ENCODE measurements around the gene PPP2R2B. TPM values are rescaled to one million over a fixed set of nuclear protein-coding genes. Genes with fewer than 3 reads are reported as not detected.
"Not testable (repeated sequence)": the region's sequence is repeated elsewhere in the genome, so short reads cannot be mapped to it uniquely, and the experiment has no call there.

PPP2R2B gene
- total RNA-seq, 1 donor, result 5.4 TPM

GRCh38 chr5:146620031-146620668, 258.4 kb downstream of the PPP2R2B start:
- Histone ChIP-seq H3K27me3 (ENCODE audit: insufficient read depth, low read length) (no peaks in the 10 kb centered on the region), H3K4me1 (ENCODE audit: insufficient read depth, low read length) (no peaks in the 10 kb centered on the region), H3K4me3 (ENCODE audit: low read length) (no peak overlapping the region), H3K9me3 (ENCODE audit: low read depth, low read length) (no peaks in the 10 kb centered on the region)

- Histone ChIP-seq H3K4me1 (ENCODE audit: insufficient read depth, low read length) (no peaks in the 10 kb centered on the region), H3K27me3 (ENCODE audit: insufficient read depth, low read length) (no peaks in the 10 kb centered on the region), H3K9me3 (ENCODE audit: low read depth, low read length) (no peaks in the 10 kb centered on the region), H3K4me3 (ENCODE audit: low read length) (no peak overlapping the region)
These were observed 260.1 kb downstream of the PPP2R2B start for GRCh38 chr5:146618434-146618833.

GRCh38 chr5:146609731-146610130, 268.8 kb downstream of the PPP2R2B start:
- not testable (repeated sequence) for H3K4me3 ChIP-seq (ENCODE audit: low read length); H3K4me1 ChIP-seq (ENCODE audit: insufficient read depth, low read length); H3K27me3 ChIP-seq (ENCODE audit: insufficient read depth, low read length); H3K9me3 ChIP-seq (ENCODE audit: low read depth, low read length)

- Histone ChIP-seq H3K27me3 (ENCODE audit: insufficient read depth, low read length) (peaks cover 2% of the 10 kb centered on the region), H3K4me1 (ENCODE audit: insufficient read depth, low read length) (no peaks in the 10 kb centered on the region), H3K4me3 (ENCODE audit: low read length) (no peak overlapping the region), H3K9me3 (ENCODE audit: low read depth, low read length) (no peaks in the 10 kb centered on the region)
These were observed 270.8 kb downstream of the PPP2R2B start for GRCh38 chr5:146607659-146608332.

GRCh38 chr5:146606893-146607292, 271.7 kb downstream of the PPP2R2B start:
- Histone ChIP-seq H3K4me1 (ENCODE audit: insufficient read depth, low read length) (no peaks in the 10 kb centered on the region), H3K27me3 (ENCODE audit: insufficient read depth, low read length) (peaks cover 2% of the 10 kb centered on the region), H3K4me3 (ENCODE audit: low read length) (no peak overlapping the region), H3K9me3 (ENCODE audit: low read depth, low read length) (no peaks in the 10 kb centered on the region)

GRCh38 chr5:146600376-146600775, 278.2 kb downstream of the PPP2R2B start:
- H3K4me1 ChIP-seq (ENCODE audit: insufficient read depth, low read length), result no peaks in the 10 kb centered on the region
- no peak overlapping the region for H3K4me3 ChIP-seq (ENCODE audit: low read length)
- no peaks in the 10 kb centered on the region for H3K27me3 ChIP-seq (ENCODE audit: insufficient read depth, low read length)
- no peaks in the 10 kb centered on the region for H3K9me3 ChIP-seq (ENCODE audit: low read depth, low read length)

GRCh38 chr5:146599261-146599660, 279.3 kb downstream of the PPP2R2B start:
- H3K4me1 ChIP-seq (ENCODE audit: insufficient read depth, low read length), result no peaks in the 10 kb centered on the region
- H3K4me3 ChIP-seq (ENCODE audit: low read length), result no peak overlapping the region
- no peaks in the 10 kb centered on the region for H3K9me3 ChIP-seq (ENCODE audit: low read depth, low read length)
- H3K27me3 ChIP-seq (ENCODE audit: insufficient read depth, low read length), result no peaks in the 10 kb centered on the region

DNA sequence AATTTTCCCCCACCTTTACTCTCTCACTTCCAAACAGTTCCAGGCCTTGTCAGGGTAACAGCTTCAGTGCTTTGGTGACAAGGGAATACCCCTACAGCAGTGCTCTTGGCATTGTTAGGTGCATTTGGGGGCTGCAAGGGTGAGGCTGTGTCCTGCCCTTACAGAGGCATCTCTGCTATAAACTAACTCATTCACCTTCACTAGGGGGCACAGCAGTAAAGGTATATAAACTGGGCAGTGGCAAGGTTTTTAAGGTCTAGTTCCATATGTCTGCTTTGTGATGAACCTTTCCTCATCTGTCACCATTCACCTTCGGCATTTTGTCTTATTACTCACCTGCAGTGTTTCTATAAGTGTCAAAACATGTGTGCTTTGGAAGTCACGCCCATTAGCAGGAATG, 283.5 kb downstream of the PPP2R2B start:
- Histone ChIP-seq H3K4me1 (ENCODE audit: insufficient read depth, low read length) (no peaks in the 10 kb centered on the region), H3K27me3 (ENCODE audit: insufficient read depth, low read length) (no peaks in the 10 kb centered on the region), H3K4me3 (ENCODE audit: low read length) (no peak overlapping the region), H3K9me3 (ENCODE audit: low read depth, low read length) (no peaks in the 10 kb centered on the region)

GRCh38 chr5:146592352-146592751, 286.2 kb downstream of the PPP2R2B start:
- H3K9me3 ChIP-seq (ENCODE audit: low read depth, low read length), result no peaks in the 10 kb centered on the region
- no peak overlapping the region for H3K4me3 ChIP-seq (ENCODE audit: low read length)
- no peaks in the 10 kb centered on the region for H3K27me3 ChIP-seq (ENCODE audit: insufficient read depth, low read length)
- no peaks in the 10 kb centered on the region for H3K4me1 ChIP-seq (ENCODE audit: insufficient read depth, low read length)

DNA sequence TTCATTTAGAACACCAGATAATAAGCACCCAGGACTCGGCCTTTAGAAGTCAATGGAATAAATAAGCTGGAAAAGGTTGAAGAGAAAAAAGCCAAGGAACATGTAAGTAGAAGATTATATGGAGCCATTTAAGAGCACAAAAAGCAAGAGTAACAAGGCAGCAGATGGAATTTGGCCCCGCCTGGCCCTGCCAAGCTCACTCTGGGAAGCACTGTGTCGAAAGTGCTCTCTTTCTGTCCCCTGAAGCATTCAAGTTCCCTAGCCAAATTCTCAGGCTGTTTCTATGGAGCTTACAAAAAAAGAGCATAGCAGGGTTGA, 289.6 kb downstream of the PPP2R2B start:
- H3K27me3 ChIP-seq (ENCODE audit: insufficient read depth, low read length), result no peaks in the 10 kb centered on the region
- H3K4me1 ChIP-seq (ENCODE audit: insufficient read depth, low read length), result no peaks in the 10 kb centered on the region
- H3K4me3 ChIP-seq (ENCODE audit: low read length), result no peak overlapping the region
- H3K9me3 ChIP-seq (ENCODE audit: low read depth, low read length), result no peaks in the 10 kb centered on the region

GRCh38 chr5:146588331-146589027, 290.1 kb downstream of the PPP2R2B start:
- Histone ChIP-seq H3K27me3 (ENCODE audit: insufficient read depth, low read length) (no peaks in the 10 kb centered on the region), H3K4me1 (ENCODE audit: insufficient read depth, low read length) (no peaks in the 10 kb centered on the region), H3K9me3 (ENCODE audit: low read depth, low read length) (no peaks in the 10 kb centered on the region), H3K4me3 (ENCODE audit: low read length) (no peak overlapping the region)

- Histone ChIP-seq H3K9me3 (ENCODE audit: low read depth, low read length) (no peaks in the 10 kb centered on the region), H3K27me3 (ENCODE audit: insufficient read depth, low read length) (no peaks in the 10 kb centered on the region), H3K4me3 (ENCODE audit: low read length) (no peak overlapping the region), H3K4me1 (ENCODE audit: insufficient read depth, low read length) (no peaks in the 10 kb centered on the region)
These were observed 291.8 kb downstream of the PPP2R2B start for GRCh38 chr5:146586752-146587151.

- Histone ChIP-seq H3K4me3 (ENCODE audit: low read length) (no peak overlapping the region), H3K27me3 (ENCODE audit: insufficient read depth, low read length) (no peaks in the 10 kb centered on the region), H3K9me3 (ENCODE audit: low read depth, low read length) (no peaks in the 10 kb centered on the region), H3K4me1 (ENCODE audit: insufficient read depth, low read length) (no peaks in the 10 kb centered on the region)
These were observed 293.8 kb downstream of the PPP2R2B start for GRCh38 chr5:146584750-146585149.

- Histone ChIP-seq H3K9me3 (ENCODE audit: low read depth, low read length) (no peaks in the 10 kb centered on the region), H3K27me3 (ENCODE audit: insufficient read depth, low read length) (no peaks in the 10 kb centered on the region), H3K4me1 (ENCODE audit: insufficient read depth, low read length) (no peaks in the 10 kb centered on the region), H3K4me3 (ENCODE audit: low read length) (no peak overlapping the region)
These were observed 296.4 kb downstream of the PPP2R2B start for GRCh38 chr5:146582051-146582596.

- no peaks in the 10 kb centered on the region for H3K9me3 ChIP-seq (ENCODE audit: low read depth, low read length)
- H3K4me3 ChIP-seq (ENCODE audit: low read length), result no peak overlapping the region
- H3K4me1 ChIP-seq (ENCODE audit: insufficient read depth, low read length), result no peaks in the 10 kb centered on the region
- no peaks in the 10 kb centered on the region for H3K27me3 ChIP-seq (ENCODE audit: insufficient read depth, low read length)
These were observed 298.3 kb downstream of the PPP2R2B start for GRCh38 chr5:146580237-146580636.
